ENCODE results near the gene CAPRIN2. TPM values are rescaled to one million over a fixed set of nuclear protein-coding genes. Genes with fewer than 3 reads are reported as not detected.

The CAPRIN2 gene
- total and polyA plus RNA-seq, 2 donors (not counting 1 experiment from before 2014, with no cell fraction given) = 10.8 to 17.2 TPM

DNA sequence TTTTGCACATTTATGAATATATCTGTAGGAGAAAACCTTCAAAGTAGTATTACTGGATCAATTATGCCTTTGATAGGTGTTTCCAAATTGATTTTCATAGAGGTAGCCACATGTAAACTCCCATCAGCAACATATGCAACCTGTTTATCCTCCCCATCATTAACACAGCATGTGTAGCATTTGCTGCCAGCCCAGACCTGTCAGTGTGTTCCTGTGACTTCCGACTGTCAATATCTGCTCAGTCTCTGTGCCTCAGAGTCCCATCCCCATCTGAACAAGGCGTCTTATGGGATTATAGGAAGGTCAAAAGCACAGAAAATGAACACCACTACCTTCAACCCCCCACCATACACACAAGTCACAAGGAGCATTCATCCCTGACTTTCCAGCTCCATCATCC lies 9.5 kb upstream of the CAPRIN2 start:
- Histone ChIP-seq H3K4me1 (ENCODE audit: control insufficient read depth, extremely low read depth, insufficient read depth, low read length) (no peaks in the 10 kb centered on the region), H3K79me2 (ENCODE audit: control insufficient read depth, insufficient read depth, low read length) (no peaks in the 10 kb centered on the region), H3K36me3 (ENCODE audit: control insufficient read depth, insufficient read depth, low read length) (no peaks in the 10 kb centered on the region), H3K27me3 (ENCODE audit: control insufficient read depth, insufficient read depth, low read length) (no peaks in the 10 kb centered on the region), H3K27ac (ENCODE audit: insufficient read depth, low read length) (no peak overlapping the region), H3K4me2 (ENCODE audit: extremely low read depth, insufficient read depth, low read length) (no peak overlapping the region), H3K4me3 (replicated peaks in 1 of 4; ENCODE audit: control extremely low read depth in 1 of 4, insufficient read depth in 1 of 4, low read depth in 3 of 4, low read length in 4 of 4) (no peak overlapping the region), H4K20me1 (ENCODE audit: control insufficient read depth, extremely low read depth, insufficient read depth, low read length) (no peaks in the 10 kb centered on the region), H3K9me3 (ENCODE audit: control insufficient read depth, insufficient read depth, low read depth, low read length) (no peaks in the 10 kb centered on the region), H2AFZ (ENCODE audit: low read length) (no peak overlapping the region), H3K9ac (ENCODE audit: insufficient read depth, low read length) (no peak overlapping the region)
- DNase-seq (ENCODE audit: low read depth in 2 of 2) = no peak
- no peak for TF ChIP-seq EZH2 (IDR thresholded peaks at IDR 0.05; ENCODE audit: low read length, missing control alignments)
- TF ChIP-seq CTCF (conservative IDR thresholded peaks at IDR 0.05 in 1 of 2, IDR thresholded peaks at IDR 0.05 in 1 of 2; ENCODE audit: low read depth in 1 of 2, low read length in 2 of 2) = no peak

GRCh38 chr12:30763053-30763452 lies 8.3 kb upstream of the CAPRIN2 start:
- Histone ChIP-seq H3K9me3 (ENCODE audit: control insufficient read depth, insufficient read depth, low read depth, low read length) (no peaks in the 10 kb centered on the region), H2AFZ (ENCODE audit: low read length) (no peak overlapping the region), H3K27ac (ENCODE audit: insufficient read depth, low read length) (no peak overlapping the region), H3K36me3 (ENCODE audit: control insufficient read depth, insufficient read depth, low read length) (no peaks in the 10 kb centered on the region), H3K79me2 (ENCODE audit: control insufficient read depth, insufficient read depth, low read length) (no peaks in the 10 kb centered on the region), H3K27me3 (ENCODE audit: control insufficient read depth, insufficient read depth, low read length) (no peaks in the 10 kb centered on the region), H3K4me1 (ENCODE audit: control insufficient read depth, extremely low read depth, insufficient read depth, low read length) (no peaks in the 10 kb centered on the region), H3K4me3 (replicated peaks in 1 of 4; ENCODE audit: control extremely low read depth in 1 of 4, insufficient read depth in 1 of 4, low read depth in 3 of 4, low read length in 4 of 4) (no peak overlapping the region), H3K4me2 (ENCODE audit: extremely low read depth, insufficient read depth, low read length) (no peak overlapping the region), H3K9ac (ENCODE audit: insufficient read depth, low read length) (no peak overlapping the region), H4K20me1 (ENCODE audit: control insufficient read depth, extremely low read depth, insufficient read depth, low read length) (no peaks in the 10 kb centered on the region)
- DNase-seq (ENCODE audit: low read depth in 2 of 2) = no peak
- no peak for TF ChIP-seq CTCF (conservative IDR thresholded peaks at IDR 0.05 in 1 of 2, IDR thresholded peaks at IDR 0.05 in 1 of 2; ENCODE audit: low read depth in 1 of 2, low read length in 2 of 2)

- H3K27ac ChIP-seq (ENCODE audit: insufficient read depth, low read length) = no peak overlapping the region
- H2AFZ ChIP-seq (ENCODE audit: low read length) = no peak overlapping the region
- H3K79me2 ChIP-seq (ENCODE audit: control insufficient read depth, insufficient read depth, low read length) = no peaks in the 10 kb centered on the region
- H3K27me3 ChIP-seq (ENCODE audit: control insufficient read depth, insufficient read depth, low read length) = no peaks in the 10 kb centered on the region
- no peak overlapping the region for H3K4me3 ChIP-seq (replicated peaks in 1 of 4; ENCODE audit: control extremely low read depth in 1 of 4, insufficient read depth in 1 of 4, low read depth in 3 of 4, low read length in 4 of 4)
- H4K20me1 ChIP-seq (ENCODE audit: control insufficient read depth, extremely low read depth, insufficient read depth, low read length) = no peaks in the 10 kb centered on the region
- no peak overlapping the region for H3K4me2 ChIP-seq (ENCODE audit: extremely low read depth, insufficient read depth, low read length)
- no peak for TF ChIP-seq EZH2 (IDR thresholded peaks at IDR 0.05; ENCODE audit: low read length, missing control alignments)
- no peak for TF ChIP-seq CTCF (conservative IDR thresholded peaks at IDR 0.05 in 1 of 2, IDR thresholded peaks at IDR 0.05 in 1 of 2; ENCODE audit: low read depth in 1 of 2, low read length in 2 of 2)
- H3K9ac ChIP-seq (ENCODE audit: insufficient read depth, low read length) = no peak overlapping the region
- DNase-seq (ENCODE audit: low read depth in 2 of 2) = no peak
- no peaks in the 10 kb centered on the region for H3K9me3 ChIP-seq (ENCODE audit: control insufficient read depth, insufficient read depth, low read depth, low read length)
- no peaks in the 10 kb centered on the region for H3K4me1 ChIP-seq (ENCODE audit: control insufficient read depth, extremely low read depth, insufficient read depth, low read length)
- no peaks in the 10 kb centered on the region for H3K36me3 ChIP-seq (ENCODE audit: control insufficient read depth, insufficient read depth, low read length)
These were observed 7.0 kb upstream of the CAPRIN2 start for GRCh38 chr12:30761730-30762129.
